GM19025 (cell line): ENCODE results near the gene LRRC8A.
"Not testable (repeated sequence)": the region's sequence is repeated elsewhere in the genome, so short reads cannot be mapped to it uniquely, and the experiment has no call there.

Source experiments
- ATAC-seq: cut with Tn5 transposase; IDR thresholded peaks from one replicate; pipeline ENCODE4 v1.9.1; 2021; ENCODE audit warnings: mild to moderate bottlenecking, low read depth, moderate library complexity; ENCODE audit not compliant: unreplicated experiment

Gene LRRC8A

GRCh38 chr9:128862401-128862851 lies 19.5 kb upstream of the LRRC8A start:
- no peak for ATAC-seq

GRCh38 chr9:128863647-128864046 lies 18.3 kb upstream of the LRRC8A start:
- ATAC-seq, result no peak

GRCh38 chr9:128870128-128870940 lies 11.6 kb upstream of the LRRC8A start:
- no peak for ATAC-seq

- not testable (repeated sequence) for ATAC-seq
These were observed 11.0 kb upstream of the LRRC8A start for GRCh38 chr9:128870941-128871265.

- no peak for ATAC-seq
These were observed 4.1 kb upstream of the LRRC8A start for GRCh38 chr9:128877852-128878251.

- no peak for ATAC-seq
These were observed 1.0 kb downstream of the LRRC8A start for GRCh38 chr9:128882677-128883603.

- ATAC-seq, result no peak
These were observed 2.2 kb downstream of the LRRC8A start for GRCh38 chr9:128884164-128884563.

GRCh38 chr9:128885376-128885775 lies 3.4 kb downstream of the LRRC8A start:
- ATAC-seq, result no peak

GRCh38 chr9:128885798-128886197 lies 3.9 kb downstream of the LRRC8A start:
- ATAC-seq, result no peak

- no peak for ATAC-seq
These were observed 4.4 kb downstream of the LRRC8A start for GRCh38 chr9:128886211-128886891.

GRCh38 chr9:128887049-128887448 lies 5.1 kb downstream of the LRRC8A start:
- no peak for ATAC-seq

- no peak for ATAC-seq
These were observed 6.0 kb downstream of the LRRC8A start for GRCh38 chr9:128887914-128888350.

GRCh38 chr9:128891321-128892220 lies 9.6 kb downstream of the LRRC8A start:
- ATAC-seq, result no peak

GRCh38 chr9:128892221-128892921 lies 10.4 kb downstream of the LRRC8A start:
- ATAC-seq, result no peak

GRCh38 chr9:128893354-128893753 lies 11.4 kb downstream of the LRRC8A start:
- ATAC-seq, result no peak

- ATAC-seq, result no peak
These were observed 12.8 kb downstream of the LRRC8A start for GRCh38 chr9:128894764-128895163.

- ATAC-seq, result no peak
These were observed 13.6 kb downstream of the LRRC8A start for GRCh38 chr9:128895556-128895955.

- ATAC-seq, result no peak
These were observed 16.4 kb downstream of the LRRC8A start for GRCh38 chr9:128898382-128898781.

- ATAC-seq, result no peak
These were observed 17.1 kb downstream of the LRRC8A start for GRCh38 chr9:128898845-128899565.
